Type B pancreatic cell (in vitro differentiated cells): ENCODE results near the gene SDCBP2. TPM values are rescaled to one million over a fixed set of nuclear protein-coding genes. Genes with fewer than 3 reads are reported as not detected.

ENCODE experiments used
- DNase-seq: peaks from one replicate; pipeline ENCODE4 v3.0.0; 2021; ENCODE audit warnings: mixed read lengths; ENCODE audit not compliant: unreplicated experiment; ENCODE audit errors: extremely low spot score
- H3K27ac Mint-ChIP-seq: 2 replicates; pipeline ENCODE4 v1.8.0; 2021; ENCODE audit warnings: mild to moderate bottlenecking, mixed read lengths
- H3K27me3 Mint-ChIP-seq: 2 replicates; pipeline ENCODE4 v1.8.0; 2021; ENCODE audit warnings: mixed read lengths
- H3K36me3 Mint-ChIP-seq: 2 replicates; pipeline ENCODE4 v1.8.0; 2021; ENCODE audit warnings: mixed read lengths
- H3K4me1 Mint-ChIP-seq: one replicate; pipeline ENCODE4 v1.8.0; 2021; ENCODE audit warnings: mixed read lengths; ENCODE audit not compliant: unreplicated experiment
- H3K4me3 Mint-ChIP-seq: 2 replicates; pipeline ENCODE4 v1.8.0; 2021; ENCODE audit warnings: mild to moderate bottlenecking, mixed read lengths
- H3K9me3 Mint-ChIP-seq: 2 replicates; pipeline ENCODE4 v1.8.0; 2021; ENCODE audit warnings: mixed read lengths
- CTCF ChIP-seq: fragments of 200-600 bp; sonication (generic); conservative IDR thresholded peaks from 2 replicates; pipeline ENCODE4 v1.5.0; 2021; ENCODE audit warnings: antibody characterized with exemption, mild to moderate bottlenecking
- total RNA-seq: library from RNA; stranded (reverse); gene quantifications from 2 replicates; pipeline ENCODE4 v1.2.1, GENCODE V29; 2021; ENCODE audit warnings: low replicate concordance

SDCBP2 gene
- total RNA-seq, 1 donor from 2014 or later: 4.9 TPM

- H3K4me3 Mint-ChIP-seq: no peak overlapping the region
- H3K9me3 Mint-ChIP-seq: no peaks in the 10 kb centered on the region
- no peak overlapping the region for H3K27ac Mint-ChIP-seq
- H3K36me3 Mint-ChIP-seq: no peaks in the 10 kb centered on the region
- DNase-seq: no peak
- H3K4me1 Mint-ChIP-seq: no peaks in the 10 kb centered on the region
- TF ChIP-seq CTCF: no peak
- H3K27me3 Mint-ChIP-seq: peaks cover 25% of the 10 kb centered on the region
Measured at GRCh38 chr20:1319462-1319861, 9.5 kb downstream of the SDCBP2 start.

GRCh38 chr20:1319051-1319450 is 9.9 kb downstream of the SDCBP2 start:
- H3K4me3 Mint-ChIP-seq: no peak overlapping the region
- no peaks in the 10 kb centered on the region for H3K36me3 Mint-ChIP-seq
- no peak for TF ChIP-seq CTCF
- no peak overlapping the region for H3K27ac Mint-ChIP-seq
- no peak for DNase-seq
- no peaks in the 10 kb centered on the region for H3K4me1 Mint-ChIP-seq
- no peaks in the 10 kb centered on the region for H3K9me3 Mint-ChIP-seq
- peaks cover 25% of the 10 kb centered on the region for H3K27me3 Mint-ChIP-seq

GRCh38 chr20:1317545-1318255 is 11.2 kb downstream of the SDCBP2 start:
- Mint-ChIP-seq H3K9me3 (no peaks in the 10 kb centered on the region), H3K27me3 (peaks cover 25% of the 10 kb centered on the region), H3K27ac (no peak overlapping the region), H3K4me1 (peaks cover 4% of the 10 kb centered on the region), H3K4me3 (no peak overlapping the region), H3K36me3 (no peaks in the 10 kb centered on the region)
- no peak for TF ChIP-seq CTCF
- DNase-seq: no peak

- H3K4me3 Mint-ChIP-seq: no peak overlapping the region
- no peak for DNase-seq
- no peak for TF ChIP-seq CTCF
- H3K36me3 Mint-ChIP-seq: no peaks in the 10 kb centered on the region
- peaks cover 18% of the 10 kb centered on the region for H3K27me3 Mint-ChIP-seq
- H3K9me3 Mint-ChIP-seq: no peaks in the 10 kb centered on the region
- peaks cover 4% of the 10 kb centered on the region for H3K4me1 Mint-ChIP-seq
- H3K27ac Mint-ChIP-seq: no peak overlapping the region
Measured at GRCh38 chr20:1315804-1316203, 13.1 kb downstream of the SDCBP2 start.

GRCh38 chr20:1313236-1313964 is 15.5 kb downstream of the SDCBP2 start:
- Mint-ChIP-seq H3K4me1 (peaks cover 4% of the 10 kb centered on the region), H3K9me3 (no peaks in the 10 kb centered on the region), H3K27ac (no peak overlapping the region), H3K27me3 (peaks cover 11% of the 10 kb centered on the region), H3K4me3 (no peak overlapping the region), H3K36me3 (no peaks in the 10 kb centered on the region)
- no peak for DNase-seq
- peak; percentile 98 for TF ChIP-seq CTCF
